ENCODE results near the gene ZBTB49.
A peak's percentile ranks its signal among the peaks of the same experiment; 100 is the strongest.
"Not testable (repeated sequence)": the region's sequence is repeated elsewhere in the genome, so short reads cannot be mapped to it uniquely, and the experiment has no call there.

ZBTB49 gene

DNA sequence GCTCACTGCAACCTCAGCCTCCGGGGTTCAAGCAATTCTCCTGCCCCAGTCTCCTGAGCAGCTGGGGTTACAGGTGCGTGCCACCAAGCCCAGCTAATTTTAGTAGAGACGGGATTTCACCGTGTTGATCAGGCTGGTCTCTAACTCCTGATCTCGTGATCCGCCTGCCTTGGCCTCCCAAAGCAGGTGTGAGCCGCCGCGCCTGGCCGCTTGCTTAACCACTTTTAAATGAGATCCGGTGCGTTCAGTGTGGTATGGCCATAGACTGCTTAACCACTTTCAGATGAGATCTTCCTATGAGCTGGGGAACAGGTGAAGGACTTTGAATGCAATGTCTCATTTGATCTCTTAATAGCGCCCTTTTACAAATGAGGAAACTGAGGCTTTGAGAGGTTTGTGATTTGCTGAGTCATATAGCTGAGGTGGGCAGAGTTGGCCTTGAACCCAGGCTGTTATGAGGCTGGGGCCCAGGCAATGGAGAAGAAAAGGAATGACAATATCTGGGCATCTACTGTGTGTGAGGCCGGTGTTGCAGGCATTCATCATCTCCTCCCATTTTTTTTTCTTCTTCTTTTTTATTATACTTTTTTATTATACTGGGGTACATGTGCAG is 55.0 kb downstream of the ZBTB49 start:
- TF ChIP-seq, protein P1, sequence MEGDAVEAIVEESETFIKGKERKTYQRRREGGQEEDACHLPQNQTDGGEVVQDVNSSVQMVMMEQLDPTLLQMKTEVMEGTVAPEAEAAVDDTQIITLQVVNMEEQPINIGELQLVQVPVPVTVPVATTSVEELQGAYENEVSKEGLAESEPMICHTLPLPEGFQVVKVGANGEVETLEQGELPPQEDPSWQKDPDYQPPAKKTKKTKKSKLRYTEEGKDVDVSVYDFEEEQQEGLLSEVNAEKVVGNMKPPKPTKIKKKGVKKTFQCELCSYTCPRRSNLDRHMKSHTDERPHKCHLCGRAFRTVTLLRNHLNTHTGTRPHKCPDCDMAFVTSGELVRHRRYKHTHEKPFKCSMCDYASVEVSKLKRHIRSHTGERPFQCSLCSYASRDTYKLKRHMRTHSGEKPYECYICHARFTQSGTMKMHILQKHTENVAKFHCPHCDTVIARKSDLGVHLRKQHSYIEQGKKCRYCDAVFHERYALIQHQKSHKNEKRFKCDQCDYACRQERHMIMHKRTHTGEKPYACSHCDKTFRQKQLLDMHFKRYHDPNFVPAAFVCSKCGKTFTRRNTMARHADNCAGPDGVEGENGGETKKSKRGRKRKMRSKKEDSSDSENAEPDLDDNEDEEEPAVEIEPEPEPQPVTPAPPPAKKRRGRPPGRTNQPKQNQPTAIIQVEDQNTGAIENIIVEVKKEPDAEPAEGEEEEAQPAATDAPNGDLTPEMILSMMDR (IDR thresholded peaks at IDR 0.05; ENCODE audit: extremely low read depth, missing control alignments): no peak
- DNase-seq (ENCODE audit: low spot score): peak; percentile 35

GRCh38 chr4:4347585-4347984 is 57.5 kb downstream of the ZBTB49 start:
- DNase-seq (ENCODE audit: low spot score): no peak
- TF ChIP-seq, protein P1 (IDR thresholded peaks at IDR 0.05; ENCODE audit: extremely low read depth, missing control alignments): no peak

- not testable (repeated sequence) for DNase-seq (ENCODE audit: low spot score)
Observed at GRCh38 chr4:4348585-4348984, 58.5 kb downstream of the ZBTB49 start.

- TF ChIP-seq, protein P1 (IDR thresholded peaks at IDR 0.05; ENCODE audit: extremely low read depth, missing control alignments): no peak
- DNase-seq (ENCODE audit: low spot score): no peak
Observed at GRCh38 chr4:4349867-4350266, 59.8 kb downstream of the ZBTB49 start.

- no peak for DNase-seq (ENCODE audit: low spot score)
- TF ChIP-seq, protein P1 (IDR thresholded peaks at IDR 0.05; ENCODE audit: extremely low read depth, missing control alignments): no peak
Observed at GRCh38 chr4:4350909-4351308, 60.9 kb downstream of the ZBTB49 start.

DNA sequence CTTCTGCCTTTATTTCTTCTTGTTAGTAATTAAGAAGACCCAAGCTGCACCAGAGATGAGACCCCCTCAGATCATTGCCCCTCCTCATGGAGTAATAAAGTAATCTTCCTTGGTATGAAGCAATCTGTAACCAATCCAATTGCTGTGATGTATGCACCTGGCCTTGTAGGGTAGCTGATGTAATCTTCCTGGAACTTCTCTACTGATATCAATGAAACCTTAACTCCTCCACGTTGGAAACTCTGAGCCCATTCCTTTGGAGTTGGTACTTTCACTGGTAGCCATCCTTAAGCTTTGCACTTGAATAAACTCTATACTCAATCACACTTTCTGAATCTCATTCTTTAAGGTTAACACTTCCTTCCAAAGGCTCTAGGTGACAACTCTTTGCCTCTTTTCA is 65.3 kb downstream of the ZBTB49 start:
- TF ChIP-seq, protein P1 (IDR thresholded peaks at IDR 0.05; ENCODE audit: extremely low read depth, missing control alignments): no peak
- no peak for DNase-seq (ENCODE audit: low spot score)

DNA sequence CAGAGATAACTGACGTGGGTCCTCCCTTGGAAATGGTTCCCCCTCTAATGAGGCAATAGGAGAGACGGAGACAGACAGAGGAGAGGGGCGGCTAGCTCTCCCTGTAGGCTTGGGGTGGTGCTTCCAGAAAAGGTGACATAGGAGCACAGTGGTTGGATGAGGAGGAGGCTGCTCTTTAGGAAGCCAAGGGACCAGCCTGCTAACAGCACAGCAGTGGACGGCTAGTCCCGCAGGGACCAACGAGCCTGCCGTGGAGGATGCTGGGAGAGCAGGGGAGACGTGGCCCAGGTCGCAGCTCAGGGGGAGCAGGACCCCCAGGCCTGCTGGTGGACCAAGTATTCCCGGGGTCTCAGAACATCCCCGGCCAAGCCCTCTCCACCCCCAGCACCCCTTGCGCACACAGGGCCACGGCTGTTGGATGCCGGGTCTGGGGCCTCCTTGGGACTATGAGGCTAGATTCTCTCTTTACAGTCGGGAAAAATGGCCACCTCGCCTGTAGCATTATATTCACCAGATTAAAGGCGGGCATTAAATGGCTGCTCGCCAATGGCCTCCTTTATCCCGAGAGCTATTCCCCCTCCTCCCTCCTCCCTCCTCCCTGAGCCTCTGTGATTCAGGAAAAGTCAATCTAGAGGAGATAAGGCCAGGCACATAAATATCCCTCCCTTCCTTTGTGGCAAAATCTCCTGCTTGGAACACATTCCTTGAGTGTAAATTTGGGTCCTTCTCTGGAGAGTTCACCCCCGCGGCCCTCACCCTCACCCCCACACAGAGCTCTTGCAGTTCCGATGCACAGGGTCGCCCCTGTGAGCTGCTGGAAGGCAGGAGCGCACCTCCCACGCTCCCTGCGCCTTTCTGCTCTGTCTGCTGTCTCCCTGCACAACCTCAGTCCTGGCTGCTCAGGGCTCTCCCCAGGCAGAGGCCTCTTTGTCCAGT is 66.3 kb downstream of the ZBTB49 start:
- no peak for DNase-seq (ENCODE audit: low spot score)
- TF ChIP-seq, protein P1 (IDR thresholded peaks at IDR 0.05; ENCODE audit: extremely low read depth, missing control alignments): no peak

Measured in GM20000 (cell line).